H1 (cell line): ENCODE data around the gene SLFN12. TPM values are rescaled to one million over a fixed set of nuclear protein-coding genes. Genes with fewer than 3 reads are reported as not detected.

Source experiments
- RNF2 ChIP-seq: fragments of 200-900, 300-1000 bp; sonication (generic); IDR thresholded peaks from 2 replicates; pipeline ENCODE4 v1.7.1; 2016; ENCODE audit warnings: borderline replicate concordance, low read depth, mild to moderate bottlenecking, antibody characterized with exemption, low read length; ENCODE audit not compliant: poor library complexity, severe bottlenecking; ENCODE audit errors: missing control alignments
- SP4 ChIP-seq: IDR thresholded peaks from 2 replicates; pipeline ENCODE4 v1.6.1; 2012; ENCODE audit warnings: low read length, inconsistent platforms
- TAF7 ChIP-seq: optimal IDR thresholded peaks from 2 replicates; pipeline ENCODE3; 2011; ENCODE audit warnings: low read depth, mild to moderate bottlenecking, inconsistent platforms, low read length, moderate library complexity, borderline replicate concordance
- polyA plus RNA-seq, 7 experiments: library from polyadenylated mRNA; depleted of rRNA in 3 of 7; stranded (reverse) in 5 of 7; unstranded in 2 of 7; fragments of >200 nt in 5 of 7; fragments of 200-250 nt in 2 of 7; gene quantifications; 1 replicate in 5 of 7; 2 replicates in 1 of 7; 4 replicates in 1 of 7; pipeline versions ENCODE4 v1.2.1 to v1.2.3, GENCODE V29; 2011 to 2013; ENCODE audit warnings: missing spikeins in 2 of 7, mixed read lengths in 2 of 7
- total RNA-seq: library from RNA; stranded (reverse); fragmentation: NEBNext Ultra II Directional; extraction: Animal tissue kit (Norgen Biotek cat#: 25700); gene quantifications from 2 replicates; pipeline ENCODE4 v1.2.1, GENCODE V29; 2021

SLFN12 gene
- total and polyA plus RNA-seq, 2 of the 8 experiments (the other 6 are each of a cell fraction or from before 2014, with no cell fraction given): 1.6 to 10.7 TPM

- TF ChIP-seq RNF2 (no peak), SP4 (no peak), TAF7 (no peak)
These were observed 36.2 kb upstream of the SLFN12 start (continued) for GRCh38 chr17:35468475-35468874.
